Right lung (tissue), 5 donors: ENCODE results near the gene SFRP5. TPM values are rescaled to one million over a fixed set of nuclear protein-coding genes. Genes with fewer than 3 reads are reported as not detected.
A peak's percentile ranks its signal among the peaks of the same experiment; 100 is the strongest.

ENCODE experiments used
- DNase-seq, 2 donors: peaks; one replicate each; pipeline ENCODE4 v3.0.0-alpha.2; 2013
- polyA plus RNA-seq, 5 donors: library from polyadenylated mRNA; unstranded; fragments of 120-200 nt; gene quantifications; one replicate each; pipeline versions ENCODE4 v1.2.1 to v1.2.3, GENCODE V29; 2013; ENCODE audit warnings: inconsistent platforms in 1 of 5, low replicate concordance in 1 of 5; ENCODE audit not compliant: insufficient read length in 5 of 5, insufficient read depth in 1 of 5

The SFRP5 gene
- polyA plus RNA-seq, 5 donors: 3.5 to 9.7 (median 4.0) TPM

DNA sequence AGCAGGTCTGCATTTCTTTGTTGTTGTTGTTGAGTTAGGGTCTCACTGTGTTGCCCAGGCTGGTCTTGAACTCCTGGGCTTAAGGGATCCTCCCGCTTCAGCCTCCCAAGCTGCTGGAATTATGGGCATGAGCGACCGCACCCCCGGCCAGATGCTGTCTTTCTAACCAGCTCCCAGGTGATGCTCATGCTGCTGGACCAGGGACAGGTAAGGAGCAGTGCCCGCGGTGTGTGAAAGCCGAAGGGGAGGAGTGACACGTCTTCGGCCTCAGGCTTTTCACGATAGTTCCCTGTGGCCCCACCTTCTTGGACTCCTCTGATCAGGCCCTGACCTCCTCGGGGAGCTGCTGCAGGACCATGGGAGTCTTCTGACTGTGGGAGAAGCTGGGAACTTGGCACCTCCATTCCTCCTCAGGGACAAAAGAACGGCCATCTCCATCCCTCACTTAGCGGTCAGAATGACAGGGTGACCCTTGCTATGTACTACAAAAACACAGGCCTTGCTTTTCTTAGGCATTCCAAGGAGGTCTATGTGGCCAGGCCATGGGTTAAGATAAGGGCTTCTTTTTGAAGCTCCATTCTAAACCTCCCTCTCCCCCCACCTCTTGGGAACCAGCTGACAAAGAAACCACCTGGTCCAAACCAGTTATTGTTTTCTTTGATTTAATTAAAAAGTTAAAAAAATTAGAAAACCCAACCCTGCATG, 5.5 kb downstream of the SFRP5 start:
- DNase-seq: no peak

DNA sequence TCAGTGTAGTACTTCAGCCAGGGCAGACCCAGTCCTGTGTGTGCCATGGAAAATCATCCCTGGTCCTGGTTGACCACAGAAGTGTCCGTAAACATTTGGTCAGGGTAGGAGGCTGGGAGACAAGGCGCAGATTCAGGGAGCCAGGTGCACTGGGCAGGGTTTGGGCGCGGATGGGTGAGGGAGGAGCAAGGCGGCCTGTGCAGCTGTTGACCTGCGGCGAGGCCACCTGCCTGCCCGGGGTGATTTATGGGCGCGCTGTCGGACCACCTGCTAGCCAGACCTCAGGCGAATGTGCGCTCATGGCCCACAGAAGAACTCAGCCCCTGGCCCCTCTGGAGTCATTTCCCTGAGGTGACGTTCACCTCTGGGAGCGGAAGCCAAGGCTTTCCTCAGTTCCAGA, 6.6 kb downstream of the SFRP5 start:
- DNase-seq: no peak

- DNase-seq: no peak
Observed at GRCh38 chr10:97764519-97764931, 7.3 kb downstream of the SFRP5 start.

- DNase-seq: no peak
Observed at GRCh38 chr10:97763947-97764346, 7.9 kb downstream of the SFRP5 start.

DNA sequence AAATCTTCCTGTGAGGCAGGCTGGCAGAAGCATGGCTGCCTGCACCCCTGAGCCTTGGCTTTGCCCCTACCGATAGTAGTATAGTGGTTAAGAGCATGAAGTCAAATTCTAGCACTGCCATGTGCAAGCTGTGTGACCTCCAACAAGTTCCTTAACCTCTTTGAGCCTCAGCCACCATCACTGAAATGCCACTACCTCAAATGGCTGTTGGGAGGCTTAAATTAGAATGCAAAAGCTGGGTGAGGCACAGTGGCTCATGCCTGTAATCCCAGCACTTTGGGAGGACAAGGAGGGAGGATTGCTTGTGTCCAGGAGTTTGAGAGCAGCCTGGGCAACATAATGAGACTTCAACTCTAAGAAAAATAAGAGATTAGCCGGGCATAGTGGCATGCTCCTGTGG, 8.4 kb downstream of the SFRP5 start:
- DNase-seq: no peak

DNA sequence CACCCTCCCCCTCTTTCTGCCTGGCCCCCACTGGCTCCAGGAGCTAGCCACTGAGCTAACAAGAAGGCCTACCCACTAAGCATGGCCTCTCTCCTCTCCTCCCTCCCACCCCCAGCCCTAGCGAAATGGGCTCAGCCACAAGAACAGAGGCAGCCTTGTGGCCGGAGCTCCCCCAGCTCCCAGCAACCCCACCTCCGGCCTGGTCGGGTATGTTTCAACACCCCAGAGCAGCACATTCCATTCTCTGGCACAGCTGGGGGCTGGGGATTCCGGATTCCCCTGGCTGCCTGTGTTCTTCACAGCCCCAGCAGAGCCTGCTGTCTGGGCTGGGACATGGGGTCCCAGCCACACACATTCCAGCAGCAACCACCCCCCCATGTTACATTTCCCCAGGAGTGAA, 9.0 kb downstream of the SFRP5 start:
- no peak for DNase-seq

DNA sequence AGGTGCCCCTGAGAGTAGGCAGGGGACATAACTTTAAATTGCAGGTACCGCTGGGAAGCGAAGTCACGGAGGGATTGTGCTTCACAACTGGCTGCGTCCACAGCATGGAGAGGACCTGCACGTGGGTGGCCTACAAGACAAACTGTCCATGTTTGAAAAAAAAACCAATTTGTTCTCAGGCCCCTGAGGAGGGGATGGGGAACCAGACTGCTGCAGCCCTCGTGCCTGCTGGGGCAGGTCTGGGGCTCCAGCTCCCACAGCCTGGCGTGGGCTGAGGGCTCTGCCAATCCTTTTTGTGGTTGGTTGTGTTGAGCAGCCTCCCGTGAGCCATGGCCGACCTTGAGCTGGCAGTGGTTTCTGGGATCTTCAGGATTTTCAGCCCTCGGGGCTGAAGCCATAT, 9.7 kb downstream of the SFRP5 start:
- DNase-seq: no peak

DNA sequence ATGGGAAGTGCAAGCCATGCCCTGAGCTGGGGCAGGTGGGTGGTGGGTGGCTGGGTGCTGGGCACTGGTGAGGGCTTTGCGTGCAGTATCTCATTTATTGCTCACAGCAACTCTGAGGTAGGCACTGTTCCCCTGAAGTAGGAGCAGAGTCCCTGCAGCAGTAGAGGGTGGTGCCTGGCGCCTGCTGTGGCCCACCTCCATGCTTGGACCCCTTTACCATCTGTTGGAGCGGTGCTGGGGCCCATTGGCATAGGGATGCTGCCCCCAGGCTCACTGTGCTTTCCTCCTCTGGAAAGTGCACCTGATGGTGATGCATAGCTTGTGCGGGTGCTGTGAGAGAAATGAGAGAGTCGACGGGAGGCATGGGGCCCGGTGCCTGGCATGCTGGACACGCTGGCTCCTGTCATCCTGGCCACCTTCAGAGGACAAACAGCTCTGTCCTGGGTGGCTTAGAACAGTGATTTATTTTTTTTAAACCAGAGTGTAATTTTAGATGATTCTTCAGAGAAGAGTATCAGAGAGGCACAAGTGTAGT, 10.4 kb downstream of the SFRP5 start:
- DNase-seq: no peak

- no peak for DNase-seq
Observed at GRCh38 chr10:97760461-97761257, 11.1 kb downstream of the SFRP5 start.

DNA sequence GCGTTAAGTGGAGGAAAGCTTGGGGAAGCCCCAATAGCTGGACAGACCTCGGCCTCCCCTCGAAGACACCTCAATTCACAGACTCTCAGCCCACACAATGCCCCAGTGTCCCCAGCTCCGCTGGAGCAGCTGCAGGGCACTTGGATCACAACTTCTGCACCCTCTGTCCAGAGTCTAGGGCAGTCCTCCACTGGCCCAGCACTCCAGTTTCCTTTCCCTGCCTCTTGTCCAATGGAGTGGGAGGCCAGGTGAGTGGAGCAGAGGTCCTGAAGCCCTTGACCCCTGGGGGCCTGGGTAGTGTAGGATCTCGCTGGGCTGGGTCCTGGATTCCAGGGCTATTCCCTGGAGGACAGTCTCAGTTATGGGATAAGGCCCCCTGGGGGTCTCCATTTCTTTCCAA, 11.9 kb downstream of the SFRP5 start:
- DNase-seq: no peak

GRCh38 chr10:97759158-97759887, 12.5 kb downstream of the SFRP5 start:
- DNase-seq: peak; percentile 47 to 62

DNA sequence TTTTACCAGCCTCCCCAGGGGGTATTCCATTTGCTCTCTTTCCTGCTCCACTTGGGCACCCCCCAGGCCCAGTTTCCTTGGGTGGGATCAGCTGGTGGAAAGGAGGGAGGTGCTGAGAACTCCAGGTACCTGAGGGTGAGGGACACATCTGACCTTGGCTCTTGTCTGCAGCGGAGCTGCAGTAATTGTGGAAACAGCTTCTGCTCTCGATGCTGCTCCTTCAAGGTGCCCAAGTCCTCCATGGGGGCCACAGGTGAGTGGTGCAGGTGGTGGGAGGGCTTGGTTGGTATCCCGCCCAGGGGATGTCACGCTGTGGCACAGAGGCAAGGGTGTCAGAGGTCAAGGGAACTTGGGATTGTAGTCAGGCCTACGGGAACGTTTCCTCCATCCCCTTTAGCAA, 14.3 kb downstream of the SFRP5 start:
- DNase-seq: no peak

GRCh38 chr10:97755718-97756117, 16.1 kb downstream of the SFRP5 start:
- no peak for DNase-seq

- DNase-seq: no peak
Observed at GRCh38 chr10:97754726-97755125, 17.1 kb downstream of the SFRP5 start.

DNA sequence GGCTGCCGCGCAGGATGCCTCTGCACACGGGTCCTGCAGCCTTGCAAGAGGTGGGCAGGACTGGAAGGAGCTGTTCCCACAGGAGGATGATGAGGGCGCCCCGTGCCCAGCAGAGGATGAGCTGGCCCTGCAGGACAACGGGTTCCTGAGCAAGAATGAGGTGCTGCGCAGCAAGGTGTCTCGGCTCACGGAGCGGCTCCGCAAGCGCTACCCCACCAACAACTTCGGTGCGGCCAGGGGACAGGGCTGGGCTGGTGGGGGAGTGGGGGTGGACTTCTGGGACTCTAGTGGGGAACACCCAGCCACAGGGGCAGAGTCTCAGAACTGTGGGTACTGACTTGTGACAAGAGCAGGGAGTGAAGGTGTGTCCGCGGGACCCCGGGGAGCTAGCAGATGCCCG, 18.8 kb downstream of the SFRP5 start:
- no peak for DNase-seq

GRCh38 chr10:97748116-97748515, 23.7 kb downstream of the SFRP5 start:
- DNase-seq: no peak

DNA sequence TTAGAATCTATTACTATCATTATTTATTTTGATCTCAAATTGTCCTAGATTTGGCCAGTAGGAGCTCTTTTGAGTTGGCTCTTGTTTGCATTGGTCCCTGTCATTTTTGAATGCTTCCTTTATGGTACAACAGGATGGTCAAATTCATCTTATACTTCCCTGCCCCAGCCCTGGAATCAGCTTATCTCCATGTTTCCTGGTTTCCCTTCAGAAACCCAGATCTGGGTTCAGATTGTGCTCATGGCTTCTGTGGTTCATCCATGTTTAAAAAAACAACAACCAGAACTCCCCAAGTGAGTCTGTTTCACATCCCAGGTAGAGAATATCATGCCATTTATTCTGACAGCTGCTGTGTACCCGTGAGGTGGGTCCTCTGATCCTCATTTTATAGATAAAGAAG, 24.2 kb downstream of the SFRP5 start:
- DNase-seq: no peak

DNA sequence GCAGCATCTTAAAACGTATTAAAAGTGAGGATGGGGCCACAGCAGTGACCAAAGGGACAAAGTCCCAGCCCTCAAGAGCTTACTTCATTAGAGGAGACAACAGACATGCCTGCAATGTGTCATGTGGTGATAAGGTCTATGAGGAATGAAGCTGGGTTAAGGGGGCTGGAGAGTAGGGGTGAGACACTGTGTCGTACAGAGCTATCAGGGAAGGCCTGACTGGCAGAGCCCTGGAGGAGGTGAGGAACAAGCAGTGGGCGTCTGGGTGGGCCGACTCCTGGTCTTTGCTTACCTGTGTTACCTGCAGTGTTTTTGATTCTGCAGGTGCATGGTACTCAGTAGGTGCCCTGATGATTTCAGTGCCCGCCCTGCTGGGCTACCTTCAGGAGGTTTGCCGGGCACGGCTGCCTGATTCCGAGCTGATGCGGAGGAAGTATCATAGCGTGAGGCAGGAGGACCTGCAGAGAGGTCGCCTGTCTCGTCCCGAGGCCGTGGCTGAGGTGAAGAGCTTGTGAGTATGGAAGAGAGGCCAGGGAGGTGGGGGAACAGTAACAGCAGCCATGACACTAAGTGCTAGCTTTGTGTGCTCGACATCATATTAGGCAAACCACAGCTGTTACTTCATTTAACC, 27.3 kb downstream of the SFRP5 start:
- DNase-seq: no peak

- no peak for DNase-seq
Observed at GRCh38 chr10:97743169-97743943, 28.4 kb downstream of the SFRP5 start.

GRCh38 chr10:97740613-97741012, 31.2 kb downstream of the SFRP5 start:
- DNase-seq: no peak

DNA sequence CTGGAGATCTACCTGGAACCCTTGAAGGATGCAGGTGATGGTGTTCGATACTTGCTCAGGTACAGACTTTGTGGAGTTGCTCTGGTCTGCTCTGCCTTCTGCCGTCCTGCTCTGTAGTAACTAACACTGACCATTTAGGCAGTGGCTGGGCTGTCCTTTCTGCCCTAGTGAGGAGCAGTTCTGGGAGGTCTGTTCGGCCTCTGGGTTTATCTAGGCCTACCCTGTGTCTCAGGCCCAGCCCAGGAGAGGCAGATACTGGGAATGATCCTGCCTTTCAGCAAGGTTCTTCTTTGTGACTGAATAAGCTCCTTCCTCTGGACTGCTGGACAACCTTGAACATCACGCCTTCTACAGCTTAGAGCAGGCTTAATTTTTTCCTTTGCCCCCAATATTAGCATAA, 33.2 kb downstream of the SFRP5 start:
- DNase-seq: no peak
